ENCODE measurements around the gene PDPK1. TPM values are rescaled to one million over a fixed set of nuclear protein-coding genes. Genes with fewer than 3 reads are reported as not detected.
"Not testable (repeated sequence)": the region's sequence is repeated elsewhere in the genome, so short reads cannot be mapped to it uniquely, and the experiment has no call there.

PDPK1 gene
- total RNA-seq, 1 donor from 2014 or later: 46.3 TPM

GRCh38 chr16:2572704-2573103 lies 34.9 kb downstream of the PDPK1 start:
- ATAC-seq; intact Hi-C loops (cut with DNase I); DNase-seq (ENCODE audit: low spot score): not testable (repeated sequence)

GRCh38 chr16:2575839-2576238 lies 38.0 kb downstream of the PDPK1 start:
- DNase-seq (ENCODE audit: low spot score); intact Hi-C loops (cut with DNase I); ATAC-seq: not testable (repeated sequence)

GRCh38 chr16:2577044-2577443 lies 39.2 kb downstream of the PDPK1 start:
- ATAC-seq; intact Hi-C loops (cut with DNase I); DNase-seq (ENCODE audit: low spot score): not testable (repeated sequence)

GRCh38 chr16:2578905-2579304 lies 41.1 kb downstream of the PDPK1 start:
- DNase-seq (ENCODE audit: low spot score); ATAC-seq; intact Hi-C loops (cut with DNase I): not testable (repeated sequence)

- ATAC-seq; DNase-seq (ENCODE audit: low spot score); intact Hi-C loops (cut with DNase I): not testable (repeated sequence)
These were observed 42.3 kb downstream of the PDPK1 start for GRCh38 chr16:2580143-2580542.

GRCh38 chr16:2580818-2581217 lies 43.0 kb downstream of the PDPK1 start:
- DNase-seq (ENCODE audit: low spot score); ATAC-seq; intact Hi-C loops (cut with DNase I): not testable (repeated sequence)

GRCh38 chr16:2584729-2585650 lies 47.2 kb downstream of the PDPK1 start:
- ATAC-seq: peak; percentile 92
- DNase-seq (ENCODE audit: low spot score): peak; percentile 71
- intact Hi-C loops (cut with DNase I): no loop called here

GRCh38 chr16:2585651-2586081 lies 47.8 kb downstream of the PDPK1 start:
- no peak for DNase-seq (ENCODE audit: low spot score)
- intact Hi-C loops (cut with DNase I): no loop called here
- no peak for ATAC-seq

- intact Hi-C loops (cut with DNase I): no loop called here
- no peak for ATAC-seq
- no peak for DNase-seq (ENCODE audit: low spot score)
These were observed 48.4 kb downstream of the PDPK1 start for GRCh38 chr16:2586241-2586640.

- ATAC-seq (no peak), DNase-seq (ENCODE audit: low spot score) (no peak)
- intact Hi-C loops (cut with DNase I): no loop called here
These were observed 49.2 kb downstream of the PDPK1 start for GRCh38 chr16:2586901-2587480.

GRCh38 chr16:2587891-2588565 lies 50.2 kb downstream of the PDPK1 start:
- ATAC-seq (no peak), DNase-seq (ENCODE audit: low spot score) (no peak)
- intact Hi-C loops (cut with DNase I): no loop called here

- ATAC-seq: no peak
- DNase-seq (ENCODE audit: low spot score): no peak
- intact Hi-C loops (cut with DNase I): no loop called here
These were observed 53.8 kb downstream of the PDPK1 start for GRCh38 chr16:2591476-2592240.

GRCh38 chr16:2592786-2593185 lies 55.0 kb downstream of the PDPK1 start:
- ATAC-seq (no peak), DNase-seq (ENCODE audit: low spot score) (no peak)
- intact Hi-C loops (cut with DNase I): no loop called here

GRCh38 chr16:2595393-2596205 lies 57.8 kb downstream of the PDPK1 start:
- intact Hi-C loops (cut with DNase I): no loop called here
- no peak for ATAC-seq
- no peak for DNase-seq (ENCODE audit: low spot score)

GRCh38 chr16:2596747-2597559 lies 59.1 kb downstream of the PDPK1 start:
- ATAC-seq (no peak), DNase-seq (ENCODE audit: low spot score) (no peak)
- intact Hi-C loops (cut with DNase I): no loop called here

- no peak for ATAC-seq
- intact Hi-C loops (cut with DNase I): no loop called here
- DNase-seq (ENCODE audit: low spot score): no peak
These were observed 59.7 kb downstream of the PDPK1 start for GRCh38 chr16:2597560-2597902.

- intact Hi-C loops (cut with DNase I): no loop called here
- DNase-seq (ENCODE audit: low spot score) (no peak), ATAC-seq (no peak)
These were observed 60.4 kb downstream of the PDPK1 start for GRCh38 chr16:2598133-2598641.
